NCI-H1930 (cell line): ENCODE data around the gene PAOX.

ENCODE experiments used
- DNase-seq, 2 experiments: peaks; one replicate each; lab custom pipeline; 2025; lab: John Stamatoyannopoulos, UW

Gene PAOX

GRCh38 chr10:133439517-133440461 lies 60.7 kb downstream of the PAOX start:
- DNase-seq: no peak

GRCh38 chr10:133440633-133441285 lies 61.7 kb downstream of the PAOX start:
- no peak for DNase-seq
